ENCODE measurements around the gene MAML3.

The MAML3 gene

GRCh38 chr4:140156529-140157171 lies 2.7 kb upstream of the MAML3 start:
- DNase-seq (ENCODE audit: low read depth), result no peak

DNA sequence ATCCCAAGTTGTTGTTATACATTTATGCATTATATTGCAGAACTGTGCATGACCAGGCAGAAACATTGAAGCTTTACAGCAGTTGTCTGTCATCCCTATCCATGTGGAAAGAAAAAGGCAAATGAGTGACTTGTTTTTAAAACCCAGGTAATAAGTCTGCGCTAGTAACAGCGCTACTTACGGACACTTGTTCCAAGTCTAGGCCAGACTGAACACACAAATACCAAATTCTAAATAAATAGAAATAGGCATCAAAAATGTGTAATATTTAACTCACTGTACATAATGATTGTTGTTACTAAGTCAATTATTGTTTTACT lies 548 bp upstream of the MAML3 start:
- no peak for DNase-seq (ENCODE audit: low read depth)

DNA sequence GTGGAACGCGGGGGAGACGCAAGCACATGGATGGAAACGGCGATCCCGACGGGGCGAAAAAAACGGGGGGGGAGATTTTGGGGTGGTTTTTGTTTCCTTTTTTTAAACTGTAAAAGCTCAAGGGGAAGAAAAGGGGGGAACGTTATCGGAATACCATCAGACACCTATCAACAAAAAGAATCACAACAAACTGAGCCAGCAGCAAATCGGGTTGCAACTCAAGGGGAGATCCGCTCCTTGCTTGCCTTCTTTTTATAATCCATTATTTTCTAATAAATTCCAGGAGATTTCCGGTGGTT lies 616 bp downstream of the MAML3 start:
- DNase-seq (ENCODE audit: low read depth), result no peak

- DNase-seq (ENCODE audit: low read depth), result peak; percentile 38
Measured at GRCh38 chr4:140152751-140153418, 1.1 kb downstream of the MAML3 start.

DNA sequence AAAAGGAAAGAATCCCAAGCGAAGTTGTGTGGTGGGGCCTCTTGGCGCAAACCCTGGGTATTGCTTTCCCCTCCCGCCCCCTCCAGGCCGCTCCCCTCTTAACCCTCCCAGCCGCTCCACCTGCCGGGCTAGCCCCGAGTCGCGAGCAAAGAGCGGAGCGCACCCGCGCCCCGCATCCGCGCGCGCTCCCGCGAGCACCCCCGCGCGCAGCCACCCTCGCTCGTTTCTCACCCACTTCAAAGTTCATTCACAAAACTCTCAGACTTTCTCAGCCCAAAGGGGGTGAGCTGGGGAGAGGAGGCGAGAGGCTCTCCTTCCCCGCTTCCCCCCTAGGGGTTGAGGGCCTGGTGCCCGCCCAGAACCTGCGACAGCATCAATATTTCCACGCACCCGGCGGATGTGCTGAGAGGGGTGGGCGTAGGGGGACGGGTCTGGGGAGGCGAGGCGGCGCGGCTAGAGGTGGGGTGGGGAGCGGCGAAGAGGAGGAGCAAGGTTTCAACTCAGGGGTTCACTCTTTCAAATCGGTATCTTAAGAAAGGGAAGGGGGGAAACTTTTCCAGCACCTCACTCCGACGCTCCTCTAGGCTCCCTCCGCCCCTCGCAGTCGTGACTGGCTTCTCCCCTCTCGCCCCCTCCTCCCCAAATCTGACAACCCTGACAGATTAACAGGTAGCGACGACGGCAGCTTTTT lies 1.8 kb downstream of the MAML3 start:
- DNase-seq (ENCODE audit: low read depth), result peak; percentile 74

DNA sequence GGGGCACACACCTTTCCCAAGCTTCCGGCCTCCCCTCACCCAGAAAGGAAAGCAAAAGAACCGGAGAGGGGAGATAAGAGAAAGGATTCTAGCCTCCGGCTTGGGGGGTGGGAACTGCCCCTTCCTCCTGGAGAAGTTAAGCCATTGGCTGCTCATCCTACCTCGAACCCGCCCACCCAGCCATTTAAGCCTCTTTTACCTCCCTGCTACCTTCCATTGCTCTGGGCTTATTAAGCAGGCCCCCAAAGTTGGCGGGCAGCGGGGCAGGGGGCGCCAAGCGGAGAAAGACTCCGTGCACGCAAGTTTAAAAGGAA lies 2.3 kb downstream of the MAML3 start:
- no peak for DNase-seq (ENCODE audit: low read depth)

DNA sequence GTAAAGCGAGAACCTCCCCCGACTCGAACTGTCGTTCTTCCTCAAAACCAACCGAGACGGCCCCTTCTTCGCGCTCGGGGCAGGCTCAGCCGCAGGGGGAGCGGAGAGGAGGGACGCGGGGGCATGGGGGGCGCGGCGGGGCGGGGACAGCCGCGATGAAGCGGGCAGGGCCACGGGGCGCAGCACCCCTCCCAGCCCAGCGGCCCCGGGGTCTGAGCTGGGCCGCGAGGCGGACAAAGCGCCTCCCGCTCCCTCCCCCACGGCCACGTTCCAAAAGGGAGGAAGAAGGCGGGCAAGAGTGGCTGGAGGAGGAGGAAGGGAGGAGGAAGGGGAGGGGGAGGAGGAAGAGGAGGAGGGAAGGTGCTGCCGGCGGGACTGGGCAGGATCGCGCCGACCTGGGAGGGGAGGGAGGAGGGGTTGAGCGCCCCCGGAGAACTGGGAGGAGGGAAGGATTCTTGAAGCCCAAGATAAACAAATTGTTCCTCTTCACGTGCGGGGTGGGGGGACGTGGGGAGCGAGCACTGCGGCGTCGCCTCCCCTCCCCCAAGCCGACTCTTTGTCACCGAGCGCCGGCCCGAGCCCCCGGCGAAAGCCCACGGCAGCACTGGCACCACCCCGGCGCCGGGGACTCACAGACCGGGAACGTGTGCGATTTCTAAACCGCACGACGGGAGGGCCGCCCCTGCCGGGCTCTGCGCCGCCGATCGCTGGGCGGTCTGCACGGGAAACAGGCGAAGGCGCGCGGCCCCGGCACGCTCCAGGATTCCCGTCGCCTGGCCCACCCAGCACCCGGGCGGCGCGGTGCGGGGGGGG lies 2.9 kb downstream of the MAML3 start:
- peak; percentile 55 for DNase-seq (ENCODE audit: low read depth)

DNA sequence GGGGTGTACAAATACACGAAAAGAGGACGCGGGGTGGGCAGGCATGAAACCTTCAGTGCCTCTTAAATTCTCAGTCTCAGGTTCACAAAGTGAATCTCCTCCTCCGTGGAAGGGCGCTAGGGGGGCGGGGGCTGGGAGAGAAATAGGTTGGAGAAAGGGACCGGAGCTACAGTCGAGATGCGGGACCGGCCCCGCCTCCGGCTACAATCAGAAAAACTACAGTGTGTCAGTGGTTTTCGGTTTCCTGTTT lies 3.4 kb downstream of the MAML3 start:
- no peak for DNase-seq (ENCODE audit: low read depth)

- peak; percentile 42 for DNase-seq (ENCODE audit: low read depth)
Measured at GRCh38 chr4:140149846-140150635, 3.9 kb downstream of the MAML3 start.

- no peak for DNase-seq (ENCODE audit: low read depth)
Measured at GRCh38 chr4:140144050-140144449, 9.9 kb downstream of the MAML3 start.

GRCh38 chr4:140141210-140141835 lies 12.7 kb downstream of the MAML3 start:
- no peak for DNase-seq (ENCODE audit: low read depth)

DNA sequence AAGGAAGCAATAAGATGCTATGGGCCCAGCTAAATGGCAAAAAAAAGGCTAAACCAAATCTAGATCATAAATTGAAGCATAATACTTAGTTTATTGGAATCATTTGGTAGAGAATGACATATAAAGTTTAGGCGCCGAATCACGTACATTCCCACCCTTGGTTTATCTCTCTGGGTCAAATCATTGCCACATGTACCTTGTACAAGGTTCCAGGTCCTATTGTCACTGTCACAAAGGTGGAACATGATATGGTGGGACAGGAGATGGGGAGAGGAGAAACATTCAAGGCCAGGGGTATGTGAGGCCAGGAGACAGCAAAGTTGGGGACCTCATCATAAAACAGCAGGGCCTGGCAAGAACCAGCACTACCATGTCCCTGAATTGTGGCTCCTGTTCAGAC lies 13.4 kb downstream of the MAML3 start:
- no peak for DNase-seq (ENCODE audit: low read depth)

- no peak for DNase-seq (ENCODE audit: low read depth)
Measured at GRCh38 chr4:140138428-140138827, 15.6 kb downstream of the MAML3 start.

GRCh38 chr4:140137671-140138070 lies 16.3 kb downstream of the MAML3 start:
- no peak for DNase-seq (ENCODE audit: low read depth)

GRCh38 chr4:140136509-140136908 lies 17.5 kb downstream of the MAML3 start:
- no peak for DNase-seq (ENCODE audit: low read depth)

DNA sequence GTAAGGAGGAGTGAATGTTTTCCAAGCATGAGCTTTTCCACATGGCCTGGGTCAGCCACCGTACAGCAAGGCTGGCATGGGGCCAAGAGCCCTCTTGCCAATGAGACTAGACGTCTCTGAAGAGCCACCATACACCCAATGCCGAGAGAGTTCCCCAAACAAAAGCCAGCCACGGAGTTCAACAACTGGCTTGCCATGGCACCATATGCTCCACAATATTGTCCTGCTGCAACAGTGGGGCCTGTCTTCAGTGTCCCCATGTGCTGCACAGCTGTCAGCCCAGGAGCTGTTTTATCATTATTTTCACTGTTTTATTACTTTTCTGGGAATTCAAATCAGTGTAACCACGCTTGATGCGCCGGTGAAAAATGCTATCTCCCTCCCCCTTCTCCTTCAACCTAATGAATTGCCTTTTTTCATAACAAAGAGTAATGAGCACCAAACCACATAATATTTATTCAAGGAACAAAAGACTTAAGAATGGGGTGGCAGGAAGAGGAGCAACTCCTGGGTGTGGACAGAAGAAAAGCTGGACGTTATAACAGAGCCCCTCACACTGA lies 18.4 kb downstream of the MAML3 start:
- DNase-seq (ENCODE audit: low read depth), result no peak

GRCh38 chr4:140134746-140135425 lies 19.1 kb downstream of the MAML3 start:
- DNase-seq (ENCODE audit: low read depth), result no peak

GRCh38 chr4:140133576-140133975 lies 20.4 kb downstream of the MAML3 start:
- DNase-seq (ENCODE audit: low read depth), result no peak

DNA sequence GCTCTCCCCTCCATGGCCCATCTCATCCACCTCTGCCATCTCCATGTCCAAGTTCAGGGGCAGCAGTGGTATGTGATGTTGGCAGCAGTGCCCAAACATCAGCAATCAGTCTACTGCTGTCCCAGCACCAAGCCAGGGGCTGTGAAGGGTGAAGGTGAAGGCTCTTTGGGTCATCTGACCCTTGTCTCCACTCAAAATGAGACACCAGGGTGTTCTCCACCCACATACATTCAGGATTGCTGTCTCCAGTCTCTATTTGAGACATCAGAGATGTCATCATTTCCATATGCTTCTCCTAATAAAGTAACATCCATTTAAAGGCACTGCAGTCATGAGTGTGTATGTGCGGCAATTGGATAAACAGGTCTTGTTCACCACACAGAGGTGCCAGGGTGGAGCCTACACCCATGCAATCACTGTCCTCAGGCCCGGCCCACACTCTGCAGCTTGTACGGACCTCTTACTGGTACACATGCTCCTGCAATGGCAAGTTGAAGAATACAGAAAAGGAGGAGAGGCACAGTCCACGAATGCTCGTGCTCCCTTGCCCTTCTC lies 22.2 kb downstream of the MAML3 start:
- DNase-seq (ENCODE audit: low read depth), result no peak

- DNase-seq (ENCODE audit: low read depth), result no peak
Measured at GRCh38 chr4:140130677-140131076, 23.3 kb downstream of the MAML3 start.

DNA sequence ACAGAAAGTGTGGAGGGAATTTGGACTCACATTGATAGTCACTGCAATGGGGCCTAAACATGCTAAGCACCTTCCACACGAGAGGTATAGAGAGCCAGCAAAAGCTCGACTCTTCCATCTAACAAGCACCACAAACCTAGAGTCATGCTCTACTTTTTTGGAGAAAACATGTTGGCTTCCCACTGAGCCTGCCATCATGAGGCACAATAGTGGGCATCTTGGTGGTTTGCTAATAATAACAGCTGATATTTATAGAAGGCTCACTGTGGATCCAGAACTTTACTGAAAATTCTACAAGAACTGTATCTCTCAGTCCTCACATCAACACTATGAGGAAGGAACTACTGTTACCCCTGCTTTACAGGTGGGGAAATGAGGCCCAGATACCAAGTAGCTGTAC lies 26.6 kb downstream of the MAML3 start:
- DNase-seq (ENCODE audit: low read depth), result no peak
